Spleen (tissue), 7 donors: ENCODE measurements around the gene CKLF.

ENCODE experiments used
- CTCF ChIP-seq, 11 experiments: fragments of 200-600 bp in 7 of 11; fragments of 450-650 bp in 4 of 11; sonication (generic) in 4 of 11; IDR thresholded peaks in 8 of 11; conservative IDR thresholded peaks in 3 of 11; 1 replicate in 7 of 11; 2 replicates in 4 of 11; pipeline versions ENCODE4 v1.4.0 to v1.8.0; 2016 to 2021; ENCODE audit warnings: antibody characterized with exemption in 11 of 11, inconsistent platforms in 4 of 11, mild to moderate bottlenecking in 1 of 11
- POLR2AphosphoS5 ChIP-seq, 3 donors: sonication (generic); formaldehyde crosslinking; IDR thresholded peaks; one replicate each; pipeline ENCODE4 v1.5.1; 2017; ENCODE audit warnings: antibody characterized with exemption in 3 of 3
- donor health status: DM: no; HTN: no; CAD: no; lungs with moderate emphysema.
- donor health status: DM: no; HTN: no; CAD: no.
- donor health status: DM: no; HTN: no; CAD: no.

- TF ChIP-seq CTCF (IDR thresholded peaks at IDR 0.05 in 8 of 11, conservative IDR thresholded peaks at IDR 0.05 in 3 of 11), result no peak
- no peak for TF ChIP-seq POLR2AphosphoS5 (IDR thresholded peaks at IDR 0.05)
These were observed 44.6 kb upstream of the CKLF start for GRCh38 chr16:66507731-66508239.
